ENCODE results near the gene CLEC2D.
"Not testable (repeated sequence)": the region's sequence is repeated elsewhere in the genome, so short reads cannot be mapped to it uniquely, and the experiment has no call there.

The CLEC2D gene, protein sequence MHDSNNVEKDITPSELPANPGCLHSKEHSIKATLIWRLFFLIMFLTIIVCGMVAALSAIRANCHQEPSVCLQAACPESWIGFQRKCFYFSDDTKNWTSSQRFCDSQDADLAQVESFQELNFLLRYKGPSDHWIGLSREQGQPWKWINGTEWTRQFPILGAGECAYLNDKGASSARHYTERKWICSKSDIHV

DNA sequence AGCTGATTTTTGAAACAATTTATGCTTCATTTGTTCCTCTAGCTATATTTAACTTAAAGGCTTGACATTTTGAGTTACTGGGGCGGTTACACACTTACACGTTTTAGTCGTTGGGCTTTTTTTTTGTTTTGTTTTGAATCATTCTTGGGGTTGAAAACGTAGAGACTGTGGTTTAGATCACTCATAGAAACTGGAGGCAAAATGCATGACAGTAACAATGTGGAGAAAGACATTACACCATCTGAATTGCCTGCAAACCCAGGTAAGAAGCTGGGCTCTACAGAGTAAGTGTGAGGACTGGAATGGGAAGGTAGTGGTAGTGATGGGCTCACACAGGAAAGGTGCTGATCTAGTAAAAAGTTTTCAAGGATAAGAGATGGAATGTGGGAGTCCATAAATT lies at the start of gene CLEC2D:
TSS of gene CLEC2D (plus strand) at position 180 of the 400 bp plus-strand sequence. CDS start at position 202, 22 bp downstream.
- no peak for DNase-seq (ENCODE audit: low read depth)

- no peak for DNase-seq (ENCODE audit: low read depth)
Measured at GRCh38 chr12:9625019-9625418, 44.5 kb upstream of the CLEC2D start.

DNA sequence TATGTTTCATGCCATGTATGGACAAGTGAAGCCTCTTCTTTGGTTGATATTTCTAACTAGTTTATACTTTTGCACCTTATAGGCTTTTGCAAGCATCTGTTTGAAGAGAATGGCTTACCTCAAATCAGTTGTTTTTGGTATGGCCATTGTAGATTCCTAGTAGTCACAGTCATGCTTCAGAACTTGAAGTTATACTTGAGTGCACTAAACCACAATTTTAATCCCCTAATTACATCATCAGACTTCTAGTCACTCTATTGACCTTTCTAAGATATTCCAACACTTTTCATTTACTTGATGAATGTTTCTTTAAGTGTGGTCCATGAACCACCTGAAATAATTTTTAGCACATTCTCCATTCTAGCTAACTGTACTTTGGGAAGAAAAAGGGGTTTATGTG lies 43.2 kb upstream of the CLEC2D start:
- no peak for DNase-seq (ENCODE audit: low read depth)

GRCh38 chr12:9626821-9627220 lies 42.7 kb upstream of the CLEC2D start:
- DNase-seq (ENCODE audit: low read depth) = no peak

GRCh38 chr12:9632766-9633165 lies 36.7 kb upstream of the CLEC2D start:
- DNase-seq (ENCODE audit: low read depth) = no peak

GRCh38 chr12:9634177-9634803 lies 35.2 kb upstream of the CLEC2D start:
- DNase-seq (ENCODE audit: low read depth) = peak; percentile 56

- no peak for DNase-seq (ENCODE audit: low read depth)
Measured at GRCh38 chr12:9634969-9635754, 34.4 kb upstream of the CLEC2D start.

DNA sequence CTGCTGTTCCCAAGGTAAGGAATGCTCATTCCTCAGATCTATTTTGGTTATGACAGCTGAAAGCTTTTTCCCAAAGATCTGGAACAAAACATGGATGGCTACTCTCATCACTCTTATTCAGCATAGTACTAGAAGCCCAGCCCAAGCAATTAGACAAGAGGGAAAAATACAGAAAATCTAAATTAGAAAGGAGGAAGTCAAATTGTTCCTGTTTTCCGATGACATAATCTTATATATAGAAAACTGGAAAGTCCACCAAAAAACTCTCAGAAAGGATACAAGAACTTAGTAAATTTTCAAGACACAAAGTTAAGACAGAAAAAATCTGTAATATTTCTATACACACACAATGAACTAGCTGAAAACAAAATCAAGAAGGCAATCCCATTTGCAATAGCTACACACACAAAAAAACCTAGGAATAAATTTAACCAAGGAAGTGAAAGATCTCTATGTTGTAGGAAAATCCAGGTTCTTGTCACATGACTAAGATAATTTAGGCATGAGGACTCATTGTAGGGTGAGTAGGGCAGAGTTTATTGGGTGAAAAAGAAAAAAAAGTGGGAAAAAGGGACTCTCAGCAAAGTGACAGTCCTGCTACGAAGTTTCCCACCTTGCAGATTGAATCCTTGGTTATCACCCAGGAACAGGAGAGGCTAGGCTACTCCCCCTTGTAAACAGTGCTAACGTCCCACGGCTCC lies 33.2 kb upstream of the CLEC2D start:
- no peak for DNase-seq (ENCODE audit: low read depth)

GRCh38 chr12:9636851-9637206 lies 32.7 kb upstream of the CLEC2D start:
- DNase-seq (ENCODE audit: low read depth) = no peak

DNA sequence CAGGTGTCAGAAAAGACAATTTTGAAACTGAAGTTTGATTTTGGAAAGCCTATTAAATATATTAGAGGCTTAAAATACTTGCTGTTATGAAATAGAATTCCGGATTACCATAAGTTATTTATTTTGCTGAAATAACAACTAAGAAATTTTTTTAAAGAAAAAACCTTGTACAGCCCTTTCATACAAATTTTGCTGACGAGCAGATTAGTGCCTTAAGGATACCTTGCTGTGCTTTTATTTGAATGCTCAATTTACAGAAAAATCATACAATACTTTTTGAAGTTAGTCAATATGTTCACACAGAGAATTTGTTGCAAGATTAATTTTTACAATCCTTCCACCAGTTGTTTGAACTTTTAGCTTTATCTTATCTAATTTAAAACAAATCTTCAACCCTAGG lies 29.5 kb upstream of the CLEC2D start:
- DNase-seq (ENCODE audit: low read depth) = no peak

- DNase-seq (ENCODE audit: low read depth) = no peak
Measured at GRCh38 chr12:9642606-9643265, 26.8 kb upstream of the CLEC2D start.

DNA sequence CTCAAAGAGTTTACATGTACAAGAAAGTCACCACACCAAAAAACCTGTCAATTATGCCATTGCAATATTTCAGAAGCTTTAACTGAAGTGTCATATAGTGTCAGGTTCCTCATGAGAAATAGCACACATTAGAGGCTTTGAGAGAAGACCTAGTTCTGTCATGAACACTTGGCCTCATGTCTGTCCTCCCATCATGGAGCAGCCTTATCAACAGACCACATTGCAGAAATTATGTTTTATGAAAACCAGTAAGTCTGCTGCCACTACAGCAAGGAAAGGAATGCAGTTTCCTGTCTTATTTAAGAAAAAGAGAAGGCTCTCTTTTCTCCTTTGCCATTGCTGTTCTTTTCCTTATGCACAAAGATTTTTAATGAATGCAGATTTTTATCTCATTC lies 26.2 kb upstream of the CLEC2D start:
- no peak for DNase-seq (ENCODE audit: low read depth)

DNA sequence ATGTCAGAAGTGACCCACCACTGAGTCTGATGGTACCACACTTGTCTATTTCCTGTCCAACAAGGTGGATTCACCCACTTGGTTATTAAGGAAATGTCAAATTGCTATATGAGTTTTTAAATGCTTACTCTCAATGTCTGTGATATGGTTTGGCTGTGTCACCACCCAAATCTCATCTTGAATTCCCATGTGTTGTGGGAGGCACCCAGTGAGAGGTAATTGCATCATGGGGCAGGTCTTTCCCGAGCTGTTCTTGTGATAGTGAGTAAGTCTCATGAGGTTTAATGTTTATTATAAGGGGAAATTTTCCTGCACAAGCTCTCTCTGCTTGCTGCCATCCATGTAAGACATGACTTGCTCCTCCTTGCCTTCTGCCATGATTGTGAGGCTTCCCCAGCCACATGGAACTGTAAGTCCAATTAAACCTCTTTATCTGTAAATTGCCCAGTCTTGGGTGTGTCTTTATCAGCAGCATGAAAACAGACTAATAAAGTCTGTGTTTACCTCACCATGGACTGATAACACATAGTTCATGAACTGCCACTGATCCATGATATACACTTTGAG lies 24.4 kb upstream of the CLEC2D start:
- DNase-seq (ENCODE audit: low read depth) = not testable (repeated sequence)

- DNase-seq (ENCODE audit: low read depth) = no peak
Measured at GRCh38 chr12:9646794-9647781, 22.4 kb upstream of the CLEC2D start.

- peak; percentile 87 for DNase-seq (ENCODE audit: low read depth)
Measured at GRCh38 chr12:9647825-9648700, 21.4 kb upstream of the CLEC2D start.

DNA sequence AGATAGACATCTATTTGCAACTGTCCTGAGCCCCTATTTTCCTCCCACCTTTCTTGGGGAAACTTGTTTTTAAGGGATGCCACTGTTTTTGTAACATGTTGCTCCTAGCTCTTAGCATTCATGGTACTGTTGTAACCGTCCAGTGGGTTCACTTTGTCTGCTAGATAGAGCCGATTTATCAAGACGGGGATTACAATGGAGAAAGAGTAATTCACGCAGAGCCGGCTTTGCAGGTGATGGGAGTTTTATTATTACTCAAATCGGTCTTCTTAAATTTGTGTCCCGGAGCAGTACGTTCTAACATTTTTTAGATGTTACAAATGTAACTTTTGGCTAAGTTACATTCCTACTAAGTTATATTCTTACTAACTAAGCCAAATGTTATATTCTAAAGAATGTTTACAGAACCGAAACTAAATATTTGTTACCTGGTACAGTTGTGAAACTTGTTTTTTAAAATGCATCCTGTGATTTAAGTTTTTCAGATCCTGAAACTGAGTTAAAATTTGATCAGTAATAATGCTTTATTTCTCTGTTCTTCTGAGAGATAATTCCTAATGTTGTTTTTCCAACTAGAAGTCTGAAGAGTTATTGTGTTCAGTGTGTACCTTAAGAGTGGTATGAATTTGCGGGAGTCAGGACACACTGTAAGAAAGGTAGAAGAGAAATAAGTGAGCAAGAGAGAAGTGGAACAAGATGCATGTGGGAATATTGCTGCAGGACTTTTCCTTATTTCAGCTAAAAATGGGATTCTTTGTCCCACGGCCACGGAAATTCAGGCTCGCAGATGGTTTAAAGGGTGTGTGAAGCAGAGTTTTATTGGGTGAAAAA lies 20.6 kb upstream of the CLEC2D start:
- DNase-seq (ENCODE audit: low read depth) = no peak

DNA sequence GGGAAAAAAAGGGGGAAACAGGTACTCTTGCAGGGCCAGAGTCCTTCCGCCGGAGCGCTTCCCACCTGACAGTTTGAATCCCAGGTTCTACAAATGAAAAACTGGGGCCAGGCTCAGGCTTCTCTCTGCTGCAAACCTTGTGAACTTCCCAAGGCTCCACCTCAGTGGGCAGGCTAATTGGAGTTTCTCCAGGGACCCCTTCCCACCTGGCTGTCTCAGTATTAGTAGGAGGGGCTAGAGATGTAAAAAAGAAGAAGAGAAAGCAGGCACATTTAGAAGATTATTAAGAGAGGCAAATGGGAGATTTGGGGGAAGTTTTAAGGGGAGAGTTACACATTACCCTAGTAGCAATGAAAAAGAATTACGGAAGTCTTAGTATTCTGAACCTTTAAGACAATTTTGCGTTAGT lies 20.0 kb upstream of the CLEC2D start:
- no peak for DNase-seq (ENCODE audit: low read depth)

DNA sequence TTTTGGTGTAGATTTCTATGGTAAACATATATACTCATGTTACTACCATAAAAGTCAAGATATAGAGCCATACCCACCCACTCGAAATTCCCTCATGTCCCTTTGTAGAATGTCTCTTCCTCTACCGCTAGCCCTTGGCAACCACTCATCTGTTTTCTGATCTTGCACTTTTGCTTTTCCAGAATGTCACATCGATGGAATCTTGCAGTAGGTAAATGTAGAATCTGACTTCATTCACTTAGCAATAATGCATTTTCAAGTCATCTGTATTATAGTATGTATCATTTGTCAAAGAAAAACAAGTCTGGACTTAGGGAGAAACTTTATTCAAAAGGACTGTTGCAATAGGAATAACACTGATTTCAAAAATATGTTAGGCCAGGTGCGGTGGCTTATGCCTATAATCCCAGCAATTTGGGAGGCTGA lies 19.3 kb upstream of the CLEC2D start:
- no peak for DNase-seq (ENCODE audit: low read depth)

GRCh38 chr12:9651265-9651729 lies 18.2 kb upstream of the CLEC2D start:
- no peak for DNase-seq (ENCODE audit: low read depth)

All from activated T-helper 9 cell treated with anti-CD3 and anti-CD28 coated beads, Interleukin-2, amount 50 U/mL, for 16 hours (primary cell).